HG03139 (cell line): ENCODE measurements around the gene TLN1.

ENCODE experiments used
- ATAC-seq: cut with Tn5 transposase; IDR thresholded peaks from one replicate; pipeline ENCODE4 v1.9.1; 2021; ENCODE audit not compliant: unreplicated experiment

The TLN1 gene

DNA sequence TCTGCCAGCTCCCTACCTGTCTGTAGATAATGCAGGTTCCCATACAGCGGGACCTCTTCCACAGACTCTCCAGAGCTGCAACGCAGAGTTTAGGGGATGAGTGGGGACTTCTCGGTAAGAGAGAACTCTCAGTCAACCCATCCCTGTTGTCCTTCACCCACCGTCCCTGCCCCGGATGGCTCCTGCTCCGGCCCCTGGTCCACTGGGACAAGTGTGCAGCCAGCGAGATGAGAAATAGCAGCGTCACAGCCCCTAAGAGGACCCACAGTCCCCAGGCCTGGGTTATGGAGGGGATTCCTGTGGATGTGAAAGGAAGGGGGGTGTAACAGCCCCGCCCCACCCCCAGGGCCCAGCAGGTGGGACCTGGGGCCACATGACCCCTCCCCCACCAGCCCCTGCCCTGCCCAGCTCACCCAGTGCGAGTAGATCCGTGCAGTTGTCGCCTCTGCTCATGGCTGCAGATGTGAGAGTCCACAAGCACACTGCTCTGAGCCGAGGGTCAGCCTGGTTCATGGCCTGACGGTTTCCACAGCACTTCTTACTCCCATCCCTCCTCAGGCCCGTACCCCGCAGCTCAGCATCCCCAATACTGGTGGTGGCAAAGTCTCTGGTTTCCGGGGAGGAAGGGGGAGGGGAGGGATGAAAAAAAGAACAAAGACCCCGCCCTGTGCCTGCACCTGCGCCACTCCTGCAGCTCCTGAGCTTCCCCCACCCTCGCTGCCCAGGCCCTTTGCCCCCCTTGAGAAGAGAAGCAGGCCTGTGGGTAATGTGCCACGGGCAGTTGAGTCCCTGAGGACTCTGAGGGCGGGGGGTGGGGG lies 81.4 kb downstream of the TLN1 start, which contains the start of gene SIT1:
SIT1 (minus strand) TSS at position 591 of the 818 bp plus-strand sequence; CDS start at position 513, 78 bp downstream.
- ATAC-seq, result no peak

DNA sequence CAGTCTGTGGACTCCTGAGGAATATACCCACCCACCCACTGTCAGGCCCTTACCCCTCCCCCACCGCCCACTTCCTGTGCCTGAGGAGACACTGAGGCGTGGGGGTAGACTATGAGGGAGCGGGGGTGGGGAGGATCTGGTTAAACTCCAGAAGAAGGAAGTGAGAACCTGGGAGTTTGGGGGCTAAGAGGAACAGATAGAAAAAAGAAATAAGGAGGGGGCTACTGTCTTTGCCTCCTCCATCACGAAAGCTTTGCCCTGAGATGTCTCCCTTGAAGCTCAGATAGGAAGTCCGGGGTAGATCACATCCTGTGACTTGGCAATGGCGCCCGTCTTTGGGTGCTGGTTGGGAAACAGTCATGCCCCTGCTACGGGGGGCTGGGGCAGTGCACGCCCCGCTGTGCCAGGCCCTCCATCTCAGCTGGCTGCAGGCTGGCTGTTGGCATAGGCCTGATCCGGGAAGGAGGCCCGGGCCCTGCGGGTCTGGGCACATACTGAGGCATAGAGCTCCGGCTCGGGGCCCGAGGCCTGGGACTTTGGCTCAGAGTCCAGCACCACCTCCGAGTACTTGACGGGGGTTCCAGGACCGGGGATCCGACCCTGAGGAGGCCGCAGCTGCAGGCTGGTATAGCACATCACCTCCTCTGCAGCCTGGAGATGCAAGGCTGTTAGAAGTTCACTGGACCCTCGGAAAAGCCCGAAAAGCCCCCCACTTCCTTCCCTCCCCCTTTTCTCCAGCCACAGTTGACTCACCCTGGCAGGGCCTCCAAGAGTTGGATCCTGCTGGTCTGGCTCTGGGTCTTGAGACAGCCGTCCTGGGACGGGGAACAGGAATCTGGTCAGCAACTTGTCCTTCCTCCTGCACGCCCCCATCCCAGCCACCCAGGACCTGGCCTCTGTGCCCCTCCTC lies 82.3 kb downstream of the TLN1 start:
- no peak for ATAC-seq
